ENCODE results near the gene TNRC18.
"Not testable (repeated sequence)": the region's sequence is repeated elsewhere in the genome, so short reads cannot be mapped to it uniquely, and the experiment has no call there.

TNRC18 gene

DNA sequence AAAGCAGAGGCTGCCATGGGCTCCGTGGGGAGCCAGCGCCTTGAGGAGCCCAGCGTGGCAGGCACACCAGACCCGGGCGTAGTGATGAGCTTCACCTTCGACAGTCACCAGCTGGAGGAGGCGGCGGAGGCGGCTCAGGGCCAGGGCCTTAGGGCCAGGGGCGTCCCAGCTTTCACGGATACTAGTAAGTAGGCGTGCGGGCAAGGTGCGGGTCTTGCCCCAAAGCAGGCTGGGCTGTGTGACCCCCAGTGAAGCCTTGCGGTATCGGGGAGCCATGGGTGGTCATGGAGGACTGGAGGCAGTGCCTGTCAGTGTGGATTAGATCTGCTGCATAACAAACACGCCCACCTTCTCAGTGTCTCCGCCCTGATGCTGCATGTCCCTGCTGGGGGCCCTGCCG, 135.8 kb downstream of the TNRC18 start:
- peaks cover 0 to 41% of the 10 kb centered on the region in 2 donors for H3K27me3 ChIP-seq
- TF ChIP-seq, protein P1, sequence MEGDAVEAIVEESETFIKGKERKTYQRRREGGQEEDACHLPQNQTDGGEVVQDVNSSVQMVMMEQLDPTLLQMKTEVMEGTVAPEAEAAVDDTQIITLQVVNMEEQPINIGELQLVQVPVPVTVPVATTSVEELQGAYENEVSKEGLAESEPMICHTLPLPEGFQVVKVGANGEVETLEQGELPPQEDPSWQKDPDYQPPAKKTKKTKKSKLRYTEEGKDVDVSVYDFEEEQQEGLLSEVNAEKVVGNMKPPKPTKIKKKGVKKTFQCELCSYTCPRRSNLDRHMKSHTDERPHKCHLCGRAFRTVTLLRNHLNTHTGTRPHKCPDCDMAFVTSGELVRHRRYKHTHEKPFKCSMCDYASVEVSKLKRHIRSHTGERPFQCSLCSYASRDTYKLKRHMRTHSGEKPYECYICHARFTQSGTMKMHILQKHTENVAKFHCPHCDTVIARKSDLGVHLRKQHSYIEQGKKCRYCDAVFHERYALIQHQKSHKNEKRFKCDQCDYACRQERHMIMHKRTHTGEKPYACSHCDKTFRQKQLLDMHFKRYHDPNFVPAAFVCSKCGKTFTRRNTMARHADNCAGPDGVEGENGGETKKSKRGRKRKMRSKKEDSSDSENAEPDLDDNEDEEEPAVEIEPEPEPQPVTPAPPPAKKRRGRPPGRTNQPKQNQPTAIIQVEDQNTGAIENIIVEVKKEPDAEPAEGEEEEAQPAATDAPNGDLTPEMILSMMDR (IDR thresholded peaks at IDR 0.05): no peak
- H3K36me3 ChIP-seq: no peaks in the 10 kb centered on the region
- no peak overlapping the region for H3K4me3 ChIP-seq
- no peak overlapping the region for H3K27ac ChIP-seq
- DNase-seq: no peak
- intact Hi-C loops (cut with DNase I; ENCODE audit: low total_unique reads): no loop called here
- H3K4me1 ChIP-seq: peaks cover 0 to 23% (median 14%) of the 10 kb centered on the region in 4 donors
- no peaks in the 10 kb centered on the region for H3K9me3 ChIP-seq

DNA sequence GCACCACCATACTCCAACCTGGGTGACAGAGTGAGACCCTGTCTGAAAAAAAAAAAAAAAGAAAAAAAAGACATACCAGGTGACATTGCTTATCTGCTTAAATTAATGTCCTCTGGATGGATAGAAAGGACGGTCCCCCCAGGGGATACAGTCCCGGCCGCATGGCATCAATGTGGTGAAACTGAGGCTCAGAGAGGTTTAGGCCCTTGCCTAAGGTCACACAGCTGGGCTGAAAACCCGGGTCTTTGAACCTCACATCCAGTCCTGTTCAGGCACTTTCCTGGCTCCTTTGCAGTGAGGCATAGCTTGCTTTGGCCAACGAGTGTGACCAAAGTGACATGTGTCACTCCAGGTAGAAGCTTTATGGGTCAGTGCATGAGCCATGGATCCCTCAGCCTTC, 136.3 kb downstream of the TNRC18 start:
- peaks cover 0 to 23% (median 14%) of the 10 kb centered on the region in 4 donors for H3K4me1 ChIP-seq
- H3K9me3 ChIP-seq; H3K27ac ChIP-seq; H3K4me3 ChIP-seq; H3K36me3 ChIP-seq; DNase-seq; intact Hi-C loops (cut with DNase I; ENCODE audit: low total_unique reads): not testable (repeated sequence)
- H3K27me3 ChIP-seq: peaks cover 0 to 41% of the 10 kb centered on the region in 2 donors

DNA sequence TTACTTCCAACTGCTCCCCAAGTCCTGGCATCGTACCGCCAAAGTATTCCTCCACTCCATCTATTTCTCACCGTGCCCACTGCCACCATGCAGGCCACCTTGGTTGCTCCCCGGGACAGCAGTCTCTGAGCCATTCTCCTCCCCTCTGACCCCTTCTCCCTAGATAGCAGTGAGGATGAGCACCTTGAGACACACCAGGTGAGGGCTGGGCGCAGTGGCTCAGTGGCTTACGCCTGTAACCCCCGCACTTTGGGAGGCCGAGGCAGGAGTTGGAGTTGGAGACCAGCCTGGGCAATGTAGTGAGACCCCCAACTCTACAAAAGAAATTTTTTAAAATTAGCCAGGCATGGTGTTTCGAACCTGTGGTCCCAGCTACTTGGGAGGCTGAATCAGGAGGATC, 136.7 kb downstream of the TNRC18 start:
- H3K27me3 ChIP-seq: peaks cover 0 to 41% of the 10 kb centered on the region in 2 donors
- no peak for DNase-seq
- peaks cover 0 to 23% (median 14%) of the 10 kb centered on the region in 4 donors for H3K4me1 ChIP-seq
- no peaks in the 10 kb centered on the region for H3K36me3 ChIP-seq
- no peak overlapping the region for H3K4me3 ChIP-seq
- no peaks in the 10 kb centered on the region for H3K9me3 ChIP-seq
- H3K27ac ChIP-seq: no peak overlapping the region
- TF ChIP-seq, protein P1 (IDR thresholded peaks at IDR 0.05): no peak
- intact Hi-C loops (cut with DNase I; ENCODE audit: low total_unique reads): no loop called here

DNA sequence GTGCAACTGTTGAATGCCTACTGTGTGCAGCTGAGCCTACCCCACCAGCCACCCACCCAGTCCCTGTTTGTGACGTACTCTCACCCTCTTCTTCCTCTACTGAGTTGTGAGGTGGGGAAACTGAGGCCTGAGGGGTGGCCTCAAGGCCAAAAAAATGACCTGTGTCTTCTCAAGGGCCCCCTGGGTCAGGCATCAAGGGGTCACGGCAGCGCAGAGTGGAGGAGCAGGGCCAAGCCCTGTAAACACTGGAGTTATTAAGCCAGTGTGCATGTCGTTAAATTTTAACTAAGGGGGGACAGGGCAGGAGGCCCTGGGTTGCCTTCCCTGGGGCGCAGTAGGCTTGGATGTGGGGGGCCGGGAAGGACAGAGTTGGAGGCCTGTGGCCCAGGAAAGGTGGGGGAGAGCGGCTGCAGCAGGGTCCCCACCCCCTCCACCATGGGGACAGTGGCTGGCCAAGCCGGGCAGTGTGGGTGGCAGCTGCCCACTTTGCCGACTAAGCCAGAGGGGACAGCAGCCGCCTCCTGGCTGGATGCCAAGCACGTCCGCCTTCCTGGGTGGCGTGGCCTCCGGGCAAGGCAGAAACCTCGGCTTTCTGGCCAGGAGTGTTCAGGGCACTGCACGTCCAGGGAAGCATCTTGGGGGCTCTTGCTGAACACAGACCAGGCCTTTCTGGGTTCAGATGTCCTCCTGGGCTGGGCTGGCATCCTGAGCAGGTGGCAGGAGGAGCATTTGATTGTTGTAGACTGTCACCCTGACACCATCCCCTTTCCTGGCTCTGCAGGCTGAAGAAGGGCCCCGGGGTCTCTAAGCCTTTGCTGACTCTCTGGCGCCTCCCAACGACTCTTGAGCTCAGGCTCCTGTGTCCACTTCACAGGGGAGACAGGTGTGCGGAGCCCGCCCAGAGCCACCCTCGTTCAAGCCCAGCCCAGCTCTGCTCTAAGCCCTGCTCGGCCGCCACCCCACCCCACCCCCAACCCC, 139.0 kb downstream of the TNRC18 start:
- TF ChIP-seq, protein P1 (IDR thresholded peaks at IDR 0.05): no peak
- DNase-seq: no peak
- Histone ChIP-seq H3K27me3 (peaks cover 0 to 29% of the 10 kb centered on the region in 2 donors), H3K9me3 (no peaks in the 10 kb centered on the region), H3K4me3 (no peak overlapping the region), H3K4me1 (peaks cover 0 to 23% (median 14%) of the 10 kb centered on the region in 4 donors), H3K27ac (no peak overlapping the region), H3K36me3 (no peaks in the 10 kb centered on the region)
- intact Hi-C loops (cut with DNase I; ENCODE audit: low total_unique reads): no loop called here

DNA sequence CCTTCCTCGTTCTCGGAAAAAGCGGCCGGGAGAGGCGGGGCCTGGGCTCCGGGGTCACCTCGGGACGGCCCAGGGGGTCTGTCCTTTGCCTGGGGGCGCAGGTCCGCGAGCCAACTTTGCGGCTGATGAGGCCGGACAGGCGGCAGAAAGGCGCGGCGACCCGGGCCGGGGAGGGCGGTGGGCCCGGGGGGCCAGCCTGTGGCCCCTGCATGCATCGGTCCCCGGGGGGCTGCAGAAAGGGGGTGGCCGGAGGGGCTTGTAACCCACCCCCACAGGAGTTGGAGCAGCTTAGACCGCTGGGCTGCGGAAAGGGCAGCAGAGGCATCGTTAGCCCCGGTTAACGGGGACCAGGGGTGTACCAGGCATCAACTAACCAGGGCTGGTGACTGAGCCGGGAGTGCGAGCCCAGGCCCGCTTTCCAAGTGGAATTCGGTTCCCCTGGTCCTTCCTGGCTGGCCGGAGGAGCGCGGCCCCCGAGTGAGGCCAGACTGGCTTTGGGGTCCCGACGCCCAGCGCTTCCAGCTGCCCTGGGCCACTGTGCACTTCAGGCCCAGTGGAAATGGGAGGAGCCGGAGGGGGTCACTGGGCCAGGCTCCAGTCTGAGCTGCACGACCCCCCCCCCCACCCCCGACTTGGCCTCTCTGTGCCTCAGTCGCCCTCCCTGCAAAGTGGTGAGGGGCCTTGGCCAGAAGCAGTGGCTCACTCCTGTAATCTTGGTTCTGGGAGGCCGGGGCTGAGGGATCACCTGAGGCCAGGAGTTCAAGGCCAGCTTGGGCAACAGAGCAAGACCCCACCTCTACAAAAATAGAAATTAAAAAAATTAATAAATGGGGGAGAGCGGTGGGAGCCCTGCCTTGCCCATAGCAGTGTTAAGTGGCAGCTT, 140.0 kb downstream of the TNRC18 start:
- Histone ChIP-seq H3K4me1 (peaks cover 0 to 23% (median 14%) of the 10 kb centered on the region in 4 donors), H3K36me3 (no peaks in the 10 kb centered on the region), H3K27me3 (peaks cover 0 to 29% of the 10 kb centered on the region in 2 donors), H3K27ac (no peak overlapping the region), H3K4me3 (peak overlapping the region; percentile 44 to 55), H3K9me3 (no peaks in the 10 kb centered on the region)
- DNase-seq: no peak
- intact Hi-C loops (cut with DNase I; ENCODE audit: low total_unique reads): no loop called here
- TF ChIP-seq, protein P1 (IDR thresholded peaks at IDR 0.05): no peak
